Subcutaneous adipose tissue (tissue), 4 donors: Measurements from ENCODE around the gene MTTP. TPM values are rescaled to one million over a fixed set of nuclear protein-coding genes. Genes with fewer than 3 reads are reported as not detected.

Experiments
- total RNA-seq, 4 donors: library from RNA; depleted of rRNA; stranded (reverse); fragments of >200 nt; gene quantifications; one replicate each; pipeline ENCODE4 v1.1.0, GENCODE V29; 2016
- TF ChIP-seq, protein P1 (sequence below): fragments of 450-650 bp; IDR thresholded peaks from one replicate; pipeline ENCODE4 v1.5.1; 2016; ENCODE audit warnings: low read depth, mild to moderate bottlenecking, control low read depth, antibody characterized with exemption, moderate library complexity

Gene MTTP
- total RNA-seq, 4 donors from 2014 or later, result 0.38 to 1.3 (median 1.0) TPM; not detected in 1

DNA sequence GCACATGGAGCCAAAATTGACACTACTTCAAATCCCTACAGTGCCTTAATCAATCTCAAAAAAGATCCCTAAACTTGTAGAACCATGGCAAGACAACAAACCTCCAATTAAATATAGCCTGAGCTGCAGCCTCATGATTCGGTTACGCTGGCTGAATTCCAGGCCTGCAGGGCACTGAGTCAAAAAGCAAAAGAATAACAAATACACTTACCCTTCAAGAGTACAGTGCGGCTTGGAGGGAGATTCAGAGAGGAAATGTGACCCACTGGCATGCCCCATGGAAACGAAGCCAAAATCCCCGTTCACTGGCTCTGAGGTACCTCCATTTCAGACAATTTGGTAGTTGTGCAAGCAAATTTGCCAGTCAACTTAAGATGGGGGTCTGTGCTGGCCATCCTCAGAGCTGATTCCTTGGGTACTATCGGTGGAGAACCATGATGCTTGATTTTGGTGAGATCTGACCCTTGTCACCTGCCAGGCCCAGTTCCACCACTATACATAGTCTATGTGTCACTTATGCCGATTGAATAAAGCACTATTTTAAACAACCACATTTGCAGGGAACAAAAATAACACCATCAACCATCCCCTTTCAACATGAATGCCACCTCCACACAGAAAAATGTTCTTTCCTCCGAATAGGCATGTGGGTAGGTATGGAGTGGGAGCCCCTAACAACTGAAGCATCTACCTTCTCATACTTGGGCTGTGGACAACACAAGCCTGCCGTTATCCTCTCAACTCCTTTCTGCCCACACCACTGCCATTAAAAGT lies 80.9 kb downstream of the MTTP start:
- TF ChIP-seq, protein P1, sequence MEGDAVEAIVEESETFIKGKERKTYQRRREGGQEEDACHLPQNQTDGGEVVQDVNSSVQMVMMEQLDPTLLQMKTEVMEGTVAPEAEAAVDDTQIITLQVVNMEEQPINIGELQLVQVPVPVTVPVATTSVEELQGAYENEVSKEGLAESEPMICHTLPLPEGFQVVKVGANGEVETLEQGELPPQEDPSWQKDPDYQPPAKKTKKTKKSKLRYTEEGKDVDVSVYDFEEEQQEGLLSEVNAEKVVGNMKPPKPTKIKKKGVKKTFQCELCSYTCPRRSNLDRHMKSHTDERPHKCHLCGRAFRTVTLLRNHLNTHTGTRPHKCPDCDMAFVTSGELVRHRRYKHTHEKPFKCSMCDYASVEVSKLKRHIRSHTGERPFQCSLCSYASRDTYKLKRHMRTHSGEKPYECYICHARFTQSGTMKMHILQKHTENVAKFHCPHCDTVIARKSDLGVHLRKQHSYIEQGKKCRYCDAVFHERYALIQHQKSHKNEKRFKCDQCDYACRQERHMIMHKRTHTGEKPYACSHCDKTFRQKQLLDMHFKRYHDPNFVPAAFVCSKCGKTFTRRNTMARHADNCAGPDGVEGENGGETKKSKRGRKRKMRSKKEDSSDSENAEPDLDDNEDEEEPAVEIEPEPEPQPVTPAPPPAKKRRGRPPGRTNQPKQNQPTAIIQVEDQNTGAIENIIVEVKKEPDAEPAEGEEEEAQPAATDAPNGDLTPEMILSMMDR, result no peak

DNA sequence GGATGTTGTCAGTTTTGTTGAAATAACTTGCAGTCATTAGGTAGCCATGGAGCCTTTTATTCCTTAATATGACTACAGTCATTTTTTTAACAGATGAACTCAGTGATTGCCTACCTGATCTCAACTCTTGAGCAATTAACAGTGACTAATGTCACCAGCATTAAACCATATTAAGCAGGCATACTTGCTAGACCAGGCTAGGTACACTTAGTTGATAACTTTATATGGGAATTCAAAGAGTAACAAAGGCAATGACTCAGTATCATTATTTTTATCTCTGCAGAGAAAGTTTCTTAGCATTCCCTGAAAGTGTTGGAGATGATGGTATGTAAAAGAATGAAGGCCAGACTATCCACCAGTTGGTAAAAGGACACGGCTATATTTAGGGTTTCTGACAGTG lies 83.2 kb downstream of the MTTP start, which contains the start of gene C4orf54:
C4orf54 (minus strand) TSS at position 31 of the 400 bp plus-strand sequence. CDS start 3,180 bp downstream, outside the sequence.
- TF ChIP-seq, protein P1, result no peak

DNA sequence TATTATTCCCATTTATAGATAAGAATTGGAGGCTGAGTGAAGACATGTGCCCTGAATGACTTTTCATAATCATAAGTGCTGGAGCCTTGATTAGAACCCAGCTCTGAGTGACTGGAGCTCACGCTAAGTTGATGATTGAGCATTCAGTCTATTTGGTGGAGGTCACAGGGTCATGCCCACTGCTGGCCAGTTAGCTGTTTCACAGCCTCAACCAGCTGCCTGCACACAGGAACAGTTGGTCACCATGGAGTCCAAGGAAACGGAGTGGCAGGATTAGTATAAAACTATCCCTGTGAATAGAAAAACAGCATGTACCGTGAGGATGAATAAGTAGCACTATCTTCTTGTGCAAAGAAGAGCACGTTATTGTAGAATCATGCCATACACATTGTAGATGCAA lies 84.0 kb downstream of the MTTP start:
- TF ChIP-seq, protein P1, result no peak

DNA sequence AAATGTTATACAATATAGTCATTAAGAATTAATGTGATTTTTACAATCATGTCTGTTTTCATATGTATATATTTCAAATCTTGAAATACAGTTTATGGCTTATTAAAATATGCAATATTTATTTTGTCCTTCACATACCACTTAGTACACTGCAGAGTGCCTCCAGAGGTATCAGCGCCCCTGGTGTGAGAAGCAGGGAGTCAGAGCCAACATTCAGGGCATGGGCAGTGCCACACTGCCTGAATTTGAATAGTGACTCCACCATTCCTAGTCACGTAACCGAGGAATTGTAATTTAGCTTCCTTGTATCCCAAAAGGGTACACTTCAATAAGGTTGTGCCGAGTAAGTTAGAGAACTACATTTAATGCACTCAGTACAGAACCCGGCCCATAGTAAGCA lies 87.3 kb downstream of the MTTP start:
- TF ChIP-seq, protein P1, result no peak

DNA sequence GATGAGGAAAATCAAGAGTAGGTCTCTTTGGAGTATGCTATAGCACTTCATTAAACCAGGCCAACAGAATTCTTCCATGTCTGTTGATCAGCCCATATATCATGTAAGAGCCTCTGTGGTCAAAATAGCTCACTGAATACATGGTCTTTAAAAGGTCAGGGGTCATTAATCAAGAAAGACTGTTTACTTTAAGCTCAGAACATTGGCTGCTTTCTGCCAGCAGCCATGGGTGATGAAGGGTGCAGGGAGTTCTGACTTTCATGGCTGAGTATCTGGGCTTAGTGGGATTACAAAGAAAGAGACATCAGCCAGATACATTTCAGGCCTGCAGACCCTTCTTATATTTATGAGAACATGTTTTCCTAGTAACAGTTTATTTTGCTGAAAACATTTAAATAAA lies 90.1 kb downstream of the MTTP start:
- TF ChIP-seq, protein P1, result no peak

DNA sequence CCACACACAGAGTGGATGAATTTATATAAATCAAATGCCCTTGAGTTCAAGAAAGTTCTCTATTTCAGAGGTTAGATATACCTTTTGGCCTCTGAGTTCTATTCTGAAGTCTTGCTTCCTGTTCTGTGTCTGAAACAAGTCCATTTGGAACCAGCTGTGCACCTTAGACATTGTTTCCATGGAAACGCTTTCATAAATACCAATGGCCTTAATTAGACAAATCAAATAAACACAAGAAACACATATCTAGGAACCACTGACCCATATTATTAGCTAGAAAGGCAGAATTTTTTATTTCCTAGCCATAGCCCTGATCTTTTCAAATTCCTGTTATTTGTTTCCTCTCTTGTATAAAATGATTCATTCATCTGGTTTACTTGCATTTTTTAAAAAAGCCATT lies 91.4 kb downstream of the MTTP start:
- TF ChIP-seq, protein P1, result no peak

DNA sequence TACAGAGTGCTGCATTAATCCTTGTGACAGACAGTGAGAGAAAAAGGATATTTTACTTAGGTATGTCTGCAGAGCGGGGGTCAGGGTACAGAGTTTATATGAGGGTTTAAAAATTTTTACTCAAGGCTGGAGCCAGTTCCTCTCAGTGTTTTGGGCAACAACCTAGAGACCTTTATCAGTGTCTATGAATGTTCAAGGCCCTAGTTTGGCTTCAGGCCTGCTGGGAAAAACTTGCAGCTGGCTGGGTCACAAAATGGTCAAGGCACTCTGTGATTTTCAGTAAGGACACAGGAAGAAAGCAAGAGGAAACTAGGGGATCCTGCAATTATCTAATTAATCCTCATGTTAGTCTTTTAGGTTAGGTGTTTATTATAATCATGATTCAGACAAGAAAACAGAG lies 93.8 kb downstream of the MTTP start:
- TF ChIP-seq, protein P1, result no peak
